ENCODE data around the gene IGSF1. TPM values are rescaled to one million over a fixed set of nuclear protein-coding genes. Genes with fewer than 3 reads are reported as not detected.
"Not testable (repeated sequence)": the region's sequence is repeated elsewhere in the genome, so short reads cannot be mapped to it uniquely, and the experiment has no call there.

IGSF1 gene
- total RNA-seq, 4 donors from 2014 or later: 0.76 TPM; not detected in 3

DNA sequence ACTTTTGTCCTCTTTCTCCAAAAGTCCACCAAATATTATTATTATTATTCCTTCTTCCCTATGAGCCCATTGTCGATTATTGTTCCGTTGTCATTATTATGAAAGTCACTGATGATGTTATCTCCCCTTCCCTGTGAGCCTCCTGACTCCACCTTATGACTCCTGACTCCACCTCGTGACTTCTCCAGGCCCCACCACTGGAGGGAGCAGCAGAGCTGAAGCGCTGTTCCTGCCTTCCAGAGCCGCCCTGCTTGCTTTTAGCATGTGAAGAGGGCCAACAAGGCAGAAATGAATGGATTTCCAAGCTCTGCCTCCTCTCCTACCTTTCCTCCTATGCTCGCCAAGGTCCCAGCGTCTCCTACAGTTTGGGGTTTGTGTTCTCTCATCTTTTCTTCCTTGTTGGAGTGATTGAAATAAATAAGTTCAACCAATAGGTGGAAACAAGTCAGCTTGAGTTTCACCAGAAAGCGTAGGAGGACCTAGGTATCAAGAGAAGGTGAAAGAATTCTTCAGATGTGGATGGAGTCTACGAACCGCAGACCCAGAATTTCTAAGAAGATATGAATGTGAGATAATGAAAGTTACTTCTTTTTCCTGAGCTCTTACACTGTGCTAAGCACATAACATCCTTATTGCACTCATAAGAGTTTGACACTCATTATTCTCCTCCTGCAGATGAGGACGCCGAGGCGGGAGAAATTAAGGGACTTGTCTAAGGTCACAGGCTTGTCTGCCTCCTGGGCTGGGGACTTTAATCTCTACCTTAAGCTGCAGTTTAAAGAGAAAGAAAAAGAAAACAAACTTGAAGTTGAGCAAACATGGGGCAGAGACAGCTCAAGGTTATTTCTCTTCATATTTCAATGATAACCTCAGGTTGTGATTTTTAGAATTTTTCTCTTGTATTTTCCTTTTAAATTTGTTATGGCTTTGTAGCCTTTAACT lies 26.1 kb downstream of the IGSF1 start:
- TF ChIP-seq, protein P1, sequence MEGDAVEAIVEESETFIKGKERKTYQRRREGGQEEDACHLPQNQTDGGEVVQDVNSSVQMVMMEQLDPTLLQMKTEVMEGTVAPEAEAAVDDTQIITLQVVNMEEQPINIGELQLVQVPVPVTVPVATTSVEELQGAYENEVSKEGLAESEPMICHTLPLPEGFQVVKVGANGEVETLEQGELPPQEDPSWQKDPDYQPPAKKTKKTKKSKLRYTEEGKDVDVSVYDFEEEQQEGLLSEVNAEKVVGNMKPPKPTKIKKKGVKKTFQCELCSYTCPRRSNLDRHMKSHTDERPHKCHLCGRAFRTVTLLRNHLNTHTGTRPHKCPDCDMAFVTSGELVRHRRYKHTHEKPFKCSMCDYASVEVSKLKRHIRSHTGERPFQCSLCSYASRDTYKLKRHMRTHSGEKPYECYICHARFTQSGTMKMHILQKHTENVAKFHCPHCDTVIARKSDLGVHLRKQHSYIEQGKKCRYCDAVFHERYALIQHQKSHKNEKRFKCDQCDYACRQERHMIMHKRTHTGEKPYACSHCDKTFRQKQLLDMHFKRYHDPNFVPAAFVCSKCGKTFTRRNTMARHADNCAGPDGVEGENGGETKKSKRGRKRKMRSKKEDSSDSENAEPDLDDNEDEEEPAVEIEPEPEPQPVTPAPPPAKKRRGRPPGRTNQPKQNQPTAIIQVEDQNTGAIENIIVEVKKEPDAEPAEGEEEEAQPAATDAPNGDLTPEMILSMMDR (IDR thresholded peaks at IDR 0.05): no peak
- TF ChIP-seq POLR2A (IDR thresholded peaks at IDR 0.05): no peak
- Histone ChIP-seq H3K36me3 (no peaks in the 10 kb centered on the region), H3K9me3 (no peaks in the 10 kb centered on the region), H3K27me3 (no peaks in the 10 kb centered on the region), H3K4me1 (no peaks in the 10 kb centered on the region), H3K27ac (no peak overlapping the region), H3K4me3 (no peak overlapping the region)
- 50 to 57% methylated on average over 10 to 13 of the region's 13 CpGs for WGBS, 2 donors
- intact Hi-C loops (cut with DNase I): no loop called here
- no peak for DNase-seq

DNA sequence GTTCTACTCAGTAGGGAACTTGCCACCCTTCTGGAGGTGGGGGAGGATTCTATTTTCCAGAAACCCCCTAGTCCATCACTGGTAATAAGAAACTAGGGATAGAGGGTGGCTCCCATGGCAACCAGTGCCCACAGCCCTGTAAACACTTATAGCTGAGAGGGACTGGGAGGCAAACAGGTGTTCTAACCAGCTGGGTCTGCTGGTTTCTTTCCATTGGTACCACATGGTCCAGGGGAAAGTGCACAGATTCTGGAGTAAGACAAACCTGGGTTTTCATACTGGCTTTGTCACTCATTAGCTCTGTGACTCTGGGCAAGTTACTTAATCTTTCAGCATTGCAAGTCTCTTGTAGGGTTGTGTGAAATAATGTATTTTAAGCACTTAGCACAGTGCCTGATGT lies 26.9 kb downstream of the IGSF1 start:
- intact Hi-C loops (cut with DNase I): no loop called here
- TF ChIP-seq, protein P1 (IDR thresholded peaks at IDR 0.05): no peak
- TF ChIP-seq POLR2A (IDR thresholded peaks at IDR 0.05): no peak
- H3K9me3 ChIP-seq: no peaks in the 10 kb centered on the region
- no peaks in the 10 kb centered on the region for H3K36me3 ChIP-seq
- no peak for DNase-seq
- H3K4me3 ChIP-seq: no peak overlapping the region
- H3K27me3 ChIP-seq: no peaks in the 10 kb centered on the region
- no peaks in the 10 kb centered on the region for H3K4me1 ChIP-seq
- H3K27ac ChIP-seq: no peak overlapping the region

DNA sequence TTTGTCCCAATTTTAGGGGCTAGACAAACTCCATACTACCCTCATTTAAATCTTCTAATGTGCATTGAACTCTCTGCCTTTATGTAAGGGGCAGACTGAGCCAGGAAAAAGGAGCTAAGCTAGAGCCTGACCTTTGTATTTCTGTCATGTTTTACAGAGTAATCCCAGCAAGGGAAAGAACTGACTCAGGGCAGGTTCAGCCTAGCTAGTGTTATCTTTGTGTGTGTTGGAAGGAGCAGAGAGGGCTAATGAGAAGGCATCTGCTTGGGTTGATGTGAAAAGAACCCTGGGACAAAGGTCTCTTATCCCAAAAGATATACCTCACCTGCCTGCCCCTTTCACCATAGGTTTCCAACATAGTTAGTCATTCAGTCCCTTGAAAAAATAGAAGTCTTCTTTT lies 31.7 kb downstream of the IGSF1 start:
- no peaks in the 10 kb centered on the region for H3K4me1 ChIP-seq
- DNase-seq: no peak
- no peak overlapping the region for H3K4me3 ChIP-seq
- TF ChIP-seq POLR2A (IDR thresholded peaks at IDR 0.05): no peak
- TF ChIP-seq, protein P1 (IDR thresholded peaks at IDR 0.05): no peak
- no peak overlapping the region for H3K27ac ChIP-seq
- H3K9me3 ChIP-seq: no peaks in the 10 kb centered on the region
- intact Hi-C loops (cut with DNase I): no loop called here
- no peaks in the 10 kb centered on the region for H3K36me3 ChIP-seq
- H3K27me3 ChIP-seq: no peaks in the 10 kb centered on the region

DNA sequence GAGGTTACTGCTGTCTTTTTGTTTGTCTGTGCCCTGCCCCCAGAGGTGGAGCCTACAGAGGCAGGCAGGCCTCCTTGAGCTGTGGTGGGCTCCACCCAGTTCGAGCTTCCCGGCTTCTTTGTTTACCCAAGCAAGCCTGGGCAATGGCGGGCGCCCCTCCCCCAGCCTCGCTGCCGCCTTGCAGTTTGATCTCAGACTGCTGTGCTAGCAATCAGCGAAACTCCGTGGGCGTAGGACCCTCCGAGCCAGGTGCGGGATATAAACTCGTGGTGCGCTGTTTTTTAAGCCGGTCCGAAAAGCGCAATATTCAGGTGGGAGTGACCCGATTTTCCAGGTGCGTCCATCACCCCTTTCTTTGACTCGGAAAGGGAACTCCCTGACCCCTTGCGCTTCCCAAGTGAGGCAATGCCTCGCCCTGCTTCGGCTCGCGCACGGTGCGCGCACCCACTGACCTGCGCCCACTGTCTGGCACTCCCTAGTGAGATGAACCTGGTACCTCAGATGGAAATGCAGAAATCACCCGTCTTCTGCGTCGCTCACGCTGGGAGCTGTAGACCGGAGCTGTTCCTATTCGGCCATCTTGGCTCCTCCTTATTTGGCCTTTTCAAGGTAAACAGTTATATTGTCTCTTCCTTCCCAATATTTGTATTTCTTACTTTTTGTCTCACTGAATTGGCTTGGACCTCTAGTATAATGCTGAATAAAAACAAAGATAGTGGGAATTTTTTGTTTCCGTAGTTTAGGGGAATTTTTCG lies 37.9 kb downstream of the IGSF1 start:
- H3K4me1 ChIP-seq; H3K27me3 ChIP-seq; H3K36me3 ChIP-seq; H3K9me3 ChIP-seq; H3K4me3 ChIP-seq; DNase-seq; H3K27ac ChIP-seq; intact Hi-C loops (cut with DNase I): not testable (repeated sequence)
- 77 to 93% methylated on average over 3 to 8 of the region's 36 CpGs for WGBS, 2 donors

DNA sequence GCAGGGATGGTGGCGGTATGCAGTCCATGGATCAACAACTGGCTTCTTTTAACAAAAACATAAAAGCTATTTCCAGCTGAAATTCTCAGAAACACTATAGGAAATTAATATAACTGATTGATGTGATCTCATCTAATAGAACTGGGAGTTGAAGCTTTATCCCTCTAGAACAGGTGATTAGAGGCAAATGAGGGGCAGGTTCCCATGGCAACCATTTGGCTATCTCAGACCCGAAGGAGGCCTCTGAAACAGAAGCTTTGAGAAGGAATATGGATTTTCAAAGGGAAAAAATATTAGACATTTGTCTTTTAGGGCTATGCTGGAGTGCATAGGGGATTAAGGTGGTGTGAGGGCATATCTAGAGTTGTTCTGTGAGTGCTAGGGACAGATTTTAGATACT lies 50.0 kb downstream of the IGSF1 start:
- intact Hi-C loops (cut with DNase I): no loop called here
- Histone ChIP-seq H3K27ac (no peak overlapping the region), H3K4me1 (no peaks in the 10 kb centered on the region), H3K27me3 (no peaks in the 10 kb centered on the region), H3K4me3 (no peak overlapping the region), H3K9me3 (no peaks in the 10 kb centered on the region), H3K36me3 (no peaks in the 10 kb centered on the region)
- DNase-seq: no peak
- WGBS, 2 donors: 54 to 59% methylated on average over 2 of the region's 2 CpGs
- no peak for TF ChIP-seq POLR2A (IDR thresholded peaks at IDR 0.05)
- TF ChIP-seq, protein P1 (IDR thresholded peaks at IDR 0.05): no peak

Data from esophagus squamous epithelium (tissue), 5 donors.